ENCODE measurements around the gene PTPRN2. TPM values are rescaled to one million over a fixed set of nuclear protein-coding genes. Genes with fewer than 3 reads are reported as not detected.

PTPRN2 gene
- total and polyA plus RNA-seq, 2 of the 8 experiments (the other 6 are each of a cell fraction or from before 2014, with no cell fraction given): 2.6 to 4.5 TPM

GRCh38 chr7:157613575-157614322 lies 973.9 kb downstream of the PTPRN2 start:
- Histone ChIP-seq H2BK12ac (ENCODE audit: low read depth, low read length) (no peak overlapping the region), H4K20me1 (replicated peaks in 1 of 2; ENCODE audit: control insufficient read depth in 1 of 2, insufficient read depth in 2 of 2, low read length in 2 of 2) (no peaks in the 10 kb centered on the region), H3K14ac (ENCODE audit: insufficient read length) (no peak overlapping the region), H3K4me2 (ENCODE audit: insufficient read depth in 1 of 2, low read depth in 2 of 2, low read length in 2 of 2) (no peak overlapping the region), H2BK20ac (ENCODE audit: low read length) (no peak overlapping the region), H2AFZ (ENCODE audit: low read length) (no peak overlapping the region), H3K56ac (replicated peaks; ENCODE audit: insufficient read length, low read depth, low read length) (no peak overlapping the region), H2AK5ac (ENCODE audit: low read depth, low read length) (no peak overlapping the region), H3K23me2 (ENCODE audit: low read depth, low read length) (no peaks in the 10 kb centered on the region), H3K36me3 (ENCODE audit: control insufficient read depth in 2 of 4, insufficient read depth in 4 of 4, low read length in 3 of 4) (no peaks in the 10 kb centered on the region), H2BK120ac (replicated peaks; ENCODE audit: low read depth, low read length) (no peak overlapping the region), H2BK15ac (ENCODE audit: low read length) (no peak overlapping the region), H3K18ac (ENCODE audit: extremely low read depth, low read length) (no peak overlapping the region), H3K4me1 (replicated peaks in 1 of 4; ENCODE audit: control insufficient read depth in 3 of 4, insufficient read depth in 4 of 4, low read length in 3 of 4) (no peaks in the 10 kb centered on the region), H3K27me3 (replicated peaks in 1 of 4; ENCODE audit: control insufficient read depth in 3 of 4, extremely low read depth in 1 of 4, insufficient read depth in 3 of 4, low read length in 3 of 4) (no peaks in the 10 kb centered on the region; a peak in 3 of 7 replicates), H3K79me1 (ENCODE audit: low read depth, low read length) (no peaks in the 10 kb centered on the region), H3K4me3 (ENCODE audit: extremely low read depth in 1 of 4, insufficient read depth in 2 of 4, low read depth in 3 of 4, low read length in 4 of 4) (no peak overlapping the region), H4K8ac (ENCODE audit: extremely low read depth, insufficient read depth, low read length) (peak overlapping the region; percentile 35; the same call in 1 of the 2 replicates), H4K91ac (replicated peaks; ENCODE audit: insufficient read length, low read length) (no peak overlapping the region), H3K9ac (replicated peaks in 1 of 4; ENCODE audit: extremely low read depth in 1 of 4, low read depth in 3 of 4, low read length in 3 of 4) (no peak overlapping the region), H3K9me3 (ENCODE audit: insufficient read depth in 2 of 2, low read depth in 1 of 2, low read length in 1 of 2) (no peaks in the 10 kb centered on the region; a peak in 1 of 4 replicates), H4K5ac (ENCODE audit: insufficient read length, low read depth, low read length) (no peak overlapping the region), H3K23ac (ENCODE audit: insufficient read length) (no peak overlapping the region), H3K27ac (ENCODE audit: low read depth, low read length) (no peak overlapping the region), H3K79me2 (ENCODE audit: control insufficient read depth in 1 of 2, insufficient read depth in 2 of 2, low read length in 2 of 2) (no peaks in the 10 kb centered on the region), H3K4ac (replicated peaks; ENCODE audit: insufficient read length, low read depth, low read length) (no peak overlapping the region), H2BK5ac (ENCODE audit: low read depth, low read length) (no peak overlapping the region)
- DNase-seq (ENCODE audit: low read depth in 1 of 2, low spot score in 2 of 2) (no peak), FAIRE-seq (no peak)
- POLR2A ChIA-PET (ENCODE audit: partially characterized antibody): interaction anchor here (0.5 to 0.7 kb wide), 2 partner anchors 276 to 997 kb away, joined by 3 to 4 read pairs; no protein-coding TSS in a partner anchor
- whole genome bisulfite sequencing, 2 experiments (ENCODE audit: extremely low coverage in 1 of 2, insufficient coverage in 1 of 2, insufficient read length in 1 of 2, insufficient replicate concordance in 2 of 2, low coverage in 1 of 2, low lambda C conversion rate in 2 of 2, missing lambda C conversion rate in 1 of 2): 76% methylated on average over 32 of the region's 51 CpGs; no CpG with 5 or more reads in 1 of the 2 experiments
- CTCF ChIA-PET (ENCODE audit: partially characterized antibody): interaction anchor here (1.0 kb wide), 1 partner anchor 13 kb away, joined by 3 read pairs; no protein-coding TSS in a partner anchor
- TF ChIP-seq E2F6 (IDR thresholded peaks at IDR 0.05): no peak; the same call in 1 of the 2 replicates
- peak; percentile 42; the same call in 1 of the 2 replicates for TF ChIP-seq MAX (IDR thresholded peaks at IDR 0.05)

Measured in H1 (cell line).